ENCODE data around the gene ATP6V0A1.

ATP6V0A1 gene

GRCh38 chr17:42517516-42517915 is 58.8 kb downstream of the ATP6V0A1 start:
- H3K4me3 ChIP-seq (ENCODE audit: low read depth, low read length), result no peak overlapping the region
- TF ChIP-seq CTCF (IDR thresholded peaks at IDR 0.05; ENCODE audit: low read depth, low read length), result peak; percentile 93

GRCh38 chr17:42518046-42518754 is 59.5 kb downstream of the ATP6V0A1 start:
- no peak overlapping the region for H3K4me3 ChIP-seq (ENCODE audit: low read depth, low read length)
- no peak for TF ChIP-seq CTCF (IDR thresholded peaks at IDR 0.05; ENCODE audit: low read depth, low read length)

- H3K4me3 ChIP-seq (ENCODE audit: low read depth, low read length), result no peak overlapping the region
- no peak for TF ChIP-seq CTCF (IDR thresholded peaks at IDR 0.05; ENCODE audit: low read depth, low read length)
Measured at GRCh38 chr17:42518755-42519545, 60.3 kb downstream of the ATP6V0A1 start.

- H3K4me3 ChIP-seq (ENCODE audit: low read depth, low read length), result 0 out of 2 replicates have a peak overlapping the region, but pooled peaks have one; percentile 35
- 0 out of 2 replicates have a peak, but pooled peaks have one; percentile 5 for TF ChIP-seq CTCF (IDR thresholded peaks at IDR 0.05; ENCODE audit: low read depth, low read length)
Measured at GRCh38 chr17:42519546-42520491, 61.1 kb downstream of the ATP6V0A1 start.

- TF ChIP-seq CTCF (IDR thresholded peaks at IDR 0.05; ENCODE audit: low read depth, low read length), result peak; percentile 35; the same call in 1 of the 2 replicates
- H3K4me3 ChIP-seq (ENCODE audit: low read depth, low read length), result peak overlapping the region; percentile 35; the same call in 1 of the 2 replicates
Measured at GRCh38 chr17:42520540-42520951, 61.9 kb downstream of the ATP6V0A1 start.

- TF ChIP-seq CTCF (IDR thresholded peaks at IDR 0.05; ENCODE audit: low read depth, low read length), result no peak
- no peak overlapping the region for H3K4me3 ChIP-seq (ENCODE audit: low read depth, low read length)
Measured at GRCh38 chr17:42521036-42521435, 62.4 kb downstream of the ATP6V0A1 start.

All from WI38 (cell line).